ENCODE measurements around the gene EDARADD.

DNA sequence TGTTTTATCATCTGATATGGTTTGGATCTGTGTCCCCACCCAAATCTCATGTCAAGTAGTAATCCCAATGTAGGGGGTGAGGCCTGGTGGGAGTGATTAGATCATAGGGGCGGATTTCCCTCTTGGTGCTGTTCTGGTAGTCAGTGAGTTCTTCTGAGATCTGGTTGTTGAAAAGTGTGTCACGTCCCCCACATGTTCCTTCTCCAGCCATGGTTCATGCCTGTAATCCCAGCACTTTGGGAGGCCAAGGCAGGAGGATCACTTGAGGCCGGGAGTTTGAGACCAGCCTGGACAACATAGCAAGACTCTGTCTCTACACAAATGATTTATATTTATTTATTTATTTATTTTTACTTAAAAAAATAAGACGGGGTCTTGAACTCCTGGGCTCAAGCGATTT, 30.8 kb upstream of the EDARADD start:
- TF ChIP-seq, protein P1, sequence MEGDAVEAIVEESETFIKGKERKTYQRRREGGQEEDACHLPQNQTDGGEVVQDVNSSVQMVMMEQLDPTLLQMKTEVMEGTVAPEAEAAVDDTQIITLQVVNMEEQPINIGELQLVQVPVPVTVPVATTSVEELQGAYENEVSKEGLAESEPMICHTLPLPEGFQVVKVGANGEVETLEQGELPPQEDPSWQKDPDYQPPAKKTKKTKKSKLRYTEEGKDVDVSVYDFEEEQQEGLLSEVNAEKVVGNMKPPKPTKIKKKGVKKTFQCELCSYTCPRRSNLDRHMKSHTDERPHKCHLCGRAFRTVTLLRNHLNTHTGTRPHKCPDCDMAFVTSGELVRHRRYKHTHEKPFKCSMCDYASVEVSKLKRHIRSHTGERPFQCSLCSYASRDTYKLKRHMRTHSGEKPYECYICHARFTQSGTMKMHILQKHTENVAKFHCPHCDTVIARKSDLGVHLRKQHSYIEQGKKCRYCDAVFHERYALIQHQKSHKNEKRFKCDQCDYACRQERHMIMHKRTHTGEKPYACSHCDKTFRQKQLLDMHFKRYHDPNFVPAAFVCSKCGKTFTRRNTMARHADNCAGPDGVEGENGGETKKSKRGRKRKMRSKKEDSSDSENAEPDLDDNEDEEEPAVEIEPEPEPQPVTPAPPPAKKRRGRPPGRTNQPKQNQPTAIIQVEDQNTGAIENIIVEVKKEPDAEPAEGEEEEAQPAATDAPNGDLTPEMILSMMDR (IDR thresholded peaks at IDR 0.05; ENCODE audit: low read length) = no peak
- TF ChIP-seq EZH2 (IDR thresholded peaks at IDR 0.05; ENCODE audit: borderline replicate concordance, low read length) = no peak

All from OCI-LY1 (cell line).